ENCODE results near the gene LYSMD1. TPM values are rescaled to one million over a fixed set of nuclear protein-coding genes. Genes with fewer than 3 reads are reported as not detected.

The LYSMD1 gene
- total and polyA plus RNA-seq, 2 donors (not counting 3 experiments of a cell fraction or from before 2014, with no cell fraction given) = 1.7 to 8.2 TPM

GRCh38 chr1:151132335-151133017 is 33.2 kb downstream of the LYSMD1 start:
- H3K36me3 ChIP-seq (ENCODE audit: control insufficient read depth in 2 of 2, extremely low read depth in 1 of 2, insufficient read depth in 2 of 2, low read length in 2 of 2) = peaks cover 0 to 37% of the 10 kb centered on the region in 2 experiments
- dilution Hi-C loops (cut with MboI; ENCODE audit: extremely low pct_ligation_motif_present, low sequenced_read_pairs) = no loop called here
- no peak overlapping the region for H3K9ac ChIP-seq (replicated peaks; ENCODE audit: extremely low read depth, insufficient read depth, low read length)
- peaks cover 6% of the 10 kb centered on the region for H3K4me1 ChIP-seq (ENCODE audit: control insufficient read depth, extremely low read depth, insufficient read depth, low read length)
- no peak for TF ChIP-seq FOS (IDR thresholded peaks at IDR 0.05; ENCODE audit: borderline replicate concordance, insufficient read depth, low read length)
- TF ChIP-seq MYC (IDR thresholded peaks at IDR 0.05; ENCODE audit: low read depth, low read length) = no peak
- no peak for TF ChIP-seq MAX (IDR thresholded peaks at IDR 0.05; ENCODE audit: insufficient read depth, insufficient read length)
- no peak for TF ChIP-seq JUN (IDR thresholded peaks at IDR 0.05; ENCODE audit: borderline replicate concordance, insufficient read depth, insufficient read length, low read depth)
- no peak for TF ChIP-seq CTCF (IDR thresholded peaks at IDR 0.05; ENCODE audit: extremely low read depth in 1 of 2, insufficient read depth in 1 of 2, low read depth in 1 of 2, low read length in 2 of 2)
- TF ChIP-seq GATA2 (IDR thresholded peaks at IDR 0.05; ENCODE audit: insufficient read depth, insufficient read length, low read depth, low read length) = no peak
- no peak for TF ChIP-seq POLR2A (IDR thresholded peaks at IDR 0.05; ENCODE audit: low read depth, low read length)
- no peak for TF ChIP-seq EZH2 (IDR thresholded peaks at IDR 0.05; ENCODE audit: borderline replicate concordance, low read depth, low read length, severe bottlenecking)
- TF ChIP-seq POLR2AphosphoS5 (IDR thresholded peaks at IDR 0.05; ENCODE audit: insufficient read depth, low read depth, low read length) = no peak
- intact Hi-C loops (cut with micrococcal nuclease) = no loop called here
- H3K4me3 ChIP-seq (replicated peaks in 1 of 3; ENCODE audit: insufficient read depth in 1 of 3, low read depth in 1 of 3, low read length in 3 of 3) = no peak overlapping the region
- ChIA-PET POLR2A (interaction anchor here (0.6 kb wide), 1 partner anchor 92 kb away, joined by 3 read pairs; no protein-coding TSS in a partner anchor), CTCF (interaction anchor here (1.3 to 6.6 kb wide), 3 partner anchors 24 to 85 kb away, joined by 3 to 53 read pairs (median 3); partner anchors contain the start of genes C1orf56 and TNFAIP8L2)
- no peaks in the 10 kb centered on the region for H3K27me3 ChIP-seq (ENCODE audit: control insufficient read depth in 2 of 2, insufficient read depth in 2 of 2, low read length in 2 of 2)
- H3K79me2 ChIP-seq (ENCODE audit: control insufficient read depth, insufficient read depth, low read length) = no peaks in the 10 kb centered on the region
- H3K4me2 ChIP-seq (ENCODE audit: insufficient read depth, low read length) = no peak overlapping the region
- no peaks in the 10 kb centered on the region for H4K20me1 ChIP-seq (replicated peaks; ENCODE audit: control insufficient read depth, extremely low read depth, insufficient read depth, low read length)
- DNase-seq (ENCODE audit: low read depth, low spot score) (no peak), FAIRE-seq (no peak)
- no peaks in the 10 kb centered on the region for H3K9me1 ChIP-seq (replicated peaks; ENCODE audit: control insufficient read depth, extremely low read depth, insufficient read depth, low read length)
- no peak overlapping the region for H2AFZ ChIP-seq (ENCODE audit: low read depth, low read length)
- H3K9me3 ChIP-seq (replicated peaks; ENCODE audit: control insufficient read depth, insufficient read depth, low read length) = no peaks in the 10 kb centered on the region
- BruUV-seq (replicated peaks) = no TSS peak
- H3K27ac ChIP-seq (ENCODE audit: insufficient read depth, low read depth, low read length) = no peak overlapping the region
